Measurements from ENCODE around the gene OR2AK2.

The OR2AK2 gene, protein sequence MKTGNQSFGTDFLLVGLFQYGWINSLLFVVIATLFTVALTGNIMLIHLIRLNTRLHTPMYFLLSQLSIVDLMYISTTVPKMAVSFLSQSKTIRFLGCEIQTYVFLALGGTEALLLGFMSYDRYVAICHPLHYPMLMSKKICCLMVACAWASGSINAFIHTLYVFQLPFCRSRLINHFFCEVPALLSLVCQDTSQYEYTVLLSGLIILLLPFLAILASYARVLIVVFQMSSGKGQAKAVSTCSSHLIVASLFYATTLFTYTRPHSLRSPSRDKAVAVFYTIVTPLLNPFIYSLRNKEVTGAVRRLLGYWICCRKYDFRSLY

DNA sequence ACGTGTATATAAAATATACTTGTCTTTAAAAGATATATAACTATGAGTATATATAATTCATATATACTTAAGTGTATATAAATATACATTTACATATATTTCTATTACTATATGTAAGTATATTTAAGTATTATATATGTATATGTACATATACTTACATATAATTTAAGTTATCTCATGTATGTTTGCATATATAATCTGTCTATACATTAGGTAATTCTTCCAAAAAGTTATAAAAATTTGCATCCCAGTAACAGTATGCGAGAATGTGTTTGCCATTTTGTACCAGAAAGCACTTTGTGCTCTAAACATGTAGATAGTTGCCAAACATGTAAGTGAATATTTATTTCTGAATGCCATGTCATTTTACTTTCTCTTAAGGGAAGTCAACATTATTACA is at the start of gene OR2AK2:
TSS of gene OR2AK2 (plus strand) at position 301 of the 400 bp plus-strand sequence. CDS start 144 bp downstream, outside the sequence.
- TF ChIP-seq EZH2phosphoT487 (conservative IDR thresholded peaks at IDR 0.05; ENCODE audit: low read length), result no peak
- TF ChIP-seq, protein P1, sequence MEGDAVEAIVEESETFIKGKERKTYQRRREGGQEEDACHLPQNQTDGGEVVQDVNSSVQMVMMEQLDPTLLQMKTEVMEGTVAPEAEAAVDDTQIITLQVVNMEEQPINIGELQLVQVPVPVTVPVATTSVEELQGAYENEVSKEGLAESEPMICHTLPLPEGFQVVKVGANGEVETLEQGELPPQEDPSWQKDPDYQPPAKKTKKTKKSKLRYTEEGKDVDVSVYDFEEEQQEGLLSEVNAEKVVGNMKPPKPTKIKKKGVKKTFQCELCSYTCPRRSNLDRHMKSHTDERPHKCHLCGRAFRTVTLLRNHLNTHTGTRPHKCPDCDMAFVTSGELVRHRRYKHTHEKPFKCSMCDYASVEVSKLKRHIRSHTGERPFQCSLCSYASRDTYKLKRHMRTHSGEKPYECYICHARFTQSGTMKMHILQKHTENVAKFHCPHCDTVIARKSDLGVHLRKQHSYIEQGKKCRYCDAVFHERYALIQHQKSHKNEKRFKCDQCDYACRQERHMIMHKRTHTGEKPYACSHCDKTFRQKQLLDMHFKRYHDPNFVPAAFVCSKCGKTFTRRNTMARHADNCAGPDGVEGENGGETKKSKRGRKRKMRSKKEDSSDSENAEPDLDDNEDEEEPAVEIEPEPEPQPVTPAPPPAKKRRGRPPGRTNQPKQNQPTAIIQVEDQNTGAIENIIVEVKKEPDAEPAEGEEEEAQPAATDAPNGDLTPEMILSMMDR (IDR thresholded peaks at IDR 0.05; ENCODE audit: insufficient read depth, low read length, poor library complexity, severe bottlenecking), result no peak
- no peaks in the 10 kb centered on the region for H4K20me1 ChIP-seq (ENCODE audit: low read depth, low read length)
- no peaks in the 10 kb centered on the region for H3K27me3 ChIP-seq (ENCODE audit: low read length)
- H3K27ac ChIP-seq (ENCODE audit: low read depth, low read length), result no peak within 1 kb of the TSS
- H3K36me3 ChIP-seq (ENCODE audit: low read length), result no peaks in the 10 kb centered on the region
- no peak within 1 kb of the TSS for H3K4me2 ChIP-seq (ENCODE audit: low read depth, low read length, poor library complexity, severe bottlenecking)
- H3F3A ChIP-seq (ENCODE audit: insufficient read depth), result no peaks in the 10 kb centered on the region
- no peak within 1 kb of the TSS for H2AFZ ChIP-seq (ENCODE audit: low read depth, low read length, severe bottlenecking)
- H3K4me3 ChIP-seq (ENCODE audit: insufficient read depth, low read length, poor library complexity, severe bottlenecking), result no peak within 1 kb of the TSS
- no peaks in the 10 kb centered on the region for H3K9me2 ChIP-seq (replicated peaks; ENCODE audit: insufficient read depth, low read length)
- no peaks in the 10 kb centered on the region for H3K9me3 ChIP-seq (ENCODE audit: insufficient read depth, low read length)
- H3K9ac ChIP-seq (ENCODE audit: low read length), result no peak within 1 kb of the TSS
- no peaks in the 10 kb centered on the region for H3K79me2 ChIP-seq (ENCODE audit: insufficient read depth, low read length)

DNA sequence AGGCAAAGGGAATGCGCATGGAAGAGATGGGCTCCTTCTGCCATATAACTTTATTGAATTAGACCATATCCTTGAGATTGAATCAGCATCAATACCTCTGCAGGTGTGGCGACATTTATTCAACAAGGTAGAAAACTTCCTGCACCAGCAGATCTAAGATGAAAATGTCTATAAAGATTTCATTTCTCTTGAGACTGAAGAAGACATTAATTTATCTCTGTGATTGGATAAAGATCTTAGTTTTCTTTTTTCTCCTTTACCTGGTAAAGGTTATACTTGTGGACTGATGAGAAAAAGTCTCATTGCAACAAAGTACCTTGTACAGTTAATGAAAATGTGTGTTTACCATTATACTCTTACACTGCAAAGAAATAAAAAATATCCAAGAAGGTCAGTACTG is 45.1 kb upstream of the OR2AK2 start, which contains the start of gene OR2T8:
TSS of gene OR2T8 (plus strand) at position 301 of the 400 bp plus-strand sequence. CDS start 766 bp downstream, outside the sequence.
- H3K27ac ChIP-seq (ENCODE audit: low read depth, low read length), result no peak within 1 kb of the TSS
- H3K4me3 ChIP-seq (ENCODE audit: insufficient read depth, low read length, poor library complexity, severe bottlenecking), result no peak within 1 kb of the TSS
- no peaks in the 10 kb centered on the region for H4K20me1 ChIP-seq (ENCODE audit: low read depth, low read length)
- H3K9me3 ChIP-seq (ENCODE audit: insufficient read depth, low read length), result no peaks in the 10 kb centered on the region
- no peaks in the 10 kb centered on the region for H3K27me3 ChIP-seq (ENCODE audit: low read length)
- H3K36me3 ChIP-seq (ENCODE audit: low read length), result no peaks in the 10 kb centered on the region
- no peak within 1 kb of the TSS for H3K9ac ChIP-seq (ENCODE audit: low read length)
- TF ChIP-seq EZH2phosphoT487 (conservative IDR thresholded peaks at IDR 0.05; ENCODE audit: low read length), result no peak
- TF ChIP-seq, protein P1 (IDR thresholded peaks at IDR 0.05; ENCODE audit: insufficient read depth, low read length, poor library complexity, severe bottlenecking), result no peak
- no peak within 1 kb of the TSS for H3K4me2 ChIP-seq (ENCODE audit: low read depth, low read length, poor library complexity, severe bottlenecking)
- no peaks in the 10 kb centered on the region for H3K79me2 ChIP-seq (ENCODE audit: insufficient read depth, low read length)
- H2AFZ ChIP-seq (ENCODE audit: low read depth, low read length, severe bottlenecking), result no peak within 1 kb of the TSS
- no peaks in the 10 kb centered on the region for H3F3A ChIP-seq (ENCODE audit: insufficient read depth)
- no peaks in the 10 kb centered on the region for H3K9me2 ChIP-seq (replicated peaks; ENCODE audit: insufficient read depth, low read length)

DNA sequence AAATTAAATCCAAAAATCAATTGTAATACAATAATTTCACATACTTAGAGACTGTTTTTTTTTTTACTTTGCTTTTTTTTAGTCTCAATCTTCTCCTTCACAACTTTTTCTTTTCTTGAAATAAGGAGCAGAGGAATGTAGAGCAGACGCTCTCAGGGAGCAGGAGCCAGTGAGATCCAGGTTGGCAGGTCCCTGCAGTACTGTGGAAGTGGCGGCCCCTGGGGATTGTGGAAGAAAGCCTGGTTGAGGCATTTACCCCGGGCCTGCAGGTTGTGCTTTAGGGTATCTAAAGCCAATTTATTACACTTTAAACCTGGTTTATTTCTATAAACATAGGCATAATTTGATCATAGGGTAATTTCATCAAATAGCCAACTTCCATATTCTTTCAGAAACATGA is 41.1 kb upstream of the OR2AK2 start:
- Histone ChIP-seq H4K20me1 (ENCODE audit: low read depth, low read length) (no peaks in the 10 kb centered on the region), H3K27me3 (ENCODE audit: low read length) (no peaks in the 10 kb centered on the region), H3K27ac (ENCODE audit: low read depth, low read length) (no peak overlapping the region), H2AFZ (ENCODE audit: low read depth, low read length, severe bottlenecking) (no peak overlapping the region), H3K36me3 (ENCODE audit: low read length) (no peaks in the 10 kb centered on the region), H3K4me2 (ENCODE audit: low read depth, low read length, poor library complexity, severe bottlenecking) (no peak overlapping the region), H3K79me2 (ENCODE audit: insufficient read depth, low read length) (no peaks in the 10 kb centered on the region), H3K9me3 (ENCODE audit: insufficient read depth, low read length) (no peaks in the 10 kb centered on the region), H3K9me2 (replicated peaks; ENCODE audit: insufficient read depth, low read length) (no peaks in the 10 kb centered on the region), H3K4me3 (ENCODE audit: insufficient read depth, low read length, poor library complexity, severe bottlenecking) (no peak overlapping the region), H3K9ac (ENCODE audit: low read length) (no peak overlapping the region), H3F3A (ENCODE audit: insufficient read depth) (no peaks in the 10 kb centered on the region)
- no peak for TF ChIP-seq EZH2phosphoT487 (conservative IDR thresholded peaks at IDR 0.05; ENCODE audit: low read length)
- TF ChIP-seq, protein P1 (IDR thresholded peaks at IDR 0.05; ENCODE audit: insufficient read depth, low read length, poor library complexity, severe bottlenecking), result no peak
